Measurements from ENCODE around the gene RAB1B.

The RAB1B gene

DNA sequence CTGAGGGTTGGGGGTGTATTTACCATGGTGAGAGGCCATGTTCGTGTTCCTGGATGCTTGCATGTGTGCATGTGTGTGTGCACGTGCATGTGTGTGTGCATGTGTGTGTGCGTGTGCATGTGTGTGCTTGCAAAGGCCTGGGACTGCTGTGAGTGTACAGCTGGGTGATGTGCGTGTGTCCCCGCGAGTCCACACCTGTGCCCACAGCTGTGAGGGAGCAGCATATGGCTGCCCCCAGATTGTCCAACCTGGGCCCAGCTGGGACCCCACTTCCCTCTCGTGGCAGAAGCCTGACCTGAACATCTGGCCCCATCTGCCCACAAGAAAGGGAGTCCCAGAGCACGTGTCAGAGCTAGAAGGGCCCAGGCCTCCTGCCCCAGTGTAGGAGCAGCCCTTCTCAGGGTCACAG is 56.8 kb downstream of the RAB1B start:
- no peak for DNase-seq

DNA sequence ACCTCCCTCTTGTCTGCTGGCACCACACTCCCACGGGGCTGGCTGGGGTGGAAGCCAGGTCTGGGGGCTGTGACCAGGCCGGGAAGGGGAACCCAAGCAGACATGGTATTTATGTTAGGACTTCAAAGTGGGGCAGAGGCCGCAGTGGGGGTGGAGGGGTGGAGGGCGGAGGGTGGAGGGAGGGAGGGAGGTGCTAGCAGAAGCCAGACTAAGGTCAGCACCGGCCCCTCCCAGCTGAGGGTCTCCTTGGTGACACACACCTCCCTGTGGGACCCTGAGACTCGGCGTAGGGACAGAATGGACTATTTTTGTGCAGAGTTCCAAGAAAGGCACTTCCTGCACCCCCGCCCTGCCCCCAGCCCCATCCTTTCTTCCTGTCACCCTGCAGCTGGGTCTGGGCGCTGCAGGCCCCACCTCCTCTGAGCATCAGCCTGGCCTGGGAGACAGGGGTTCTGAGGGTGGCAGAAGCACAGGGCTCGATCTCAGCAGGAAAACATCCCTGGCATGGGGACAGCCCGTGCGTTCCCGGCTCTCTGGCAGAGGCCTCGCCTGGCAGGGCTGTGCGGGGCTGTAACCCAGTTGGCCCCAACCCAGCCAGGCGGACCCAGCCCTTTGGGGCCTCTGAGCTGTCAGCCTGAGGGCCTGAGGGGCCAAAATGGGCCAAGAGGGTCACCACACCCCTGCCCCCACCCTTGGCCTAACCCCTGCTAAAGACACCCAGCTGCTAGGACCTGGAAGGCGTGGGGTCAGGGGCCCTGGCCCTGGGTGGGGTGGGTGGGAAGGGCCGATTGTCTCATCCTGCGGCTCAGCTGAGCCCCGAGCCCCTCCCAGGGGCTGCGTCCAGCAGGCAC is 58.0 kb downstream of the RAB1B start:
- DNase-seq, result peak; percentile 23
